Activated gamma-delta T cell treated with anti-CD3 and anti-CD28 coated beads, Interleukin-2, amount 50 U/mL, for 16 hours (primary cell): ENCODE data around the gene BICRA.
"Not testable (repeated sequence)": the region's sequence is repeated elsewhere in the genome, so short reads cannot be mapped to it uniquely, and the experiment has no call there.

Experiments used
- DNase-seq: peaks from one replicate; pipeline ENCODE4 v3.0.0-alpha.2; 2020; ENCODE audit warnings: low read depth

The BICRA gene

GRCh38 chr19:47694466-47695273 is 85.7 kb downstream of the BICRA start:
- no peak for DNase-seq

GRCh38 chr19:47695533-47696262 is 86.8 kb downstream of the BICRA start:
- no peak for DNase-seq

DNA sequence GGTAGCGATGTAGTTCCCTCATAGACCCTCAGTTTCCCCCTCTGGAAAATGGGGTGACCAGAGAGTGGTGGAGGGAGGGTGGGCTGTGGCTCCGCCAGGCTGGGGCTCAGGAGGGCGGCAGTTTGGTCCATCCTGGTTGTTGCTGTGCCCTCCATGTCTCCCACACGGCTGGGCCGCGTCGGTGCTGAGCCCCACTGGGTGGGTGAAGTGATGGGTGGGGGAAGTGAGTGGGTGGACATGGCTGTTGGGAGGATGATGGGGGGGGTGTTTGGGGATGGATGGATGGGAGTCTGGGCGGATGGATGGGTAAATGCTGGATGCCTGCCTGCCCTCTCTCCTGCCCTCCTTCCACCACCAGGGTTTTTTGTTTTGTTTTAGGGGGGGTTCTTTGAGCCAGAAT is 87.7 kb downstream of the BICRA start:
- no peak for DNase-seq

- DNase-seq, result no peak
These were observed 89.1 kb downstream of the BICRA start for GRCh38 chr19:47697863-47698609.

DNA sequence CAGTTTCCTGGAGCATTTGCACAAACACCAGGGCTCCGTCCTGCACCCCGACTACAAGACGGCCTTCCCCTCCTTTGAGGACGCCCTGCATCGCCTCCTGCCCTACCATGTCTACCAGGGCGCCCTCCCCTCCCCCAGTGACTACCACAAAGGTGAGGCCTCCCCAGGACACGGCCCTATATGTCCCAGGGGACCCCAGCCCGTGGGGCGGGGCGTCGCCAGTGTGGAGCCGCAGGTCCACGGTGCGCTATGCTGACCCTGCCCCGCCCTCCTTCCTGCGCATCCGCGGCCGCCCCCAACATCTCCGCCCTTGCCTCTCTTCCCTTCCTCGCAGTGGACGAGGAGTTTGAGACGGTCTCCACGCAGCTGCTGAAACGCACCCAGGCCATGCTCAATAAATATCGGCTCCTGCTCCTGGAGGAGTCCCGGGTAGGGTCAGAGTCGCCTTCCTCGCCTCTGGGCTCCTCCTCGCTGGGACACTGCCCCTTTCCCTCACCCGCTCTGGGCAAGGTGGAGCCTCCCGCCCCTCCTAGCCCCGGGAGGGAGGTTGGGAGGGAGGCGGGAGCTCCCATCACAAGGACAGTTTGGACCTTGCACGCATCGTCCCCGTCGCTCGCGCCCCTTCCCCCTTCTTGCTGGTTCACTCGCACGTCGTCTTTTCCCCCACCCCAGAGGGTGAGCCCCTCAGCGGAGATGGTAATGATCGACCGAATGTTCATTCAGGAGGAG is 89.9 kb downstream of the BICRA start:
- DNase-seq, result no peak

DNA sequence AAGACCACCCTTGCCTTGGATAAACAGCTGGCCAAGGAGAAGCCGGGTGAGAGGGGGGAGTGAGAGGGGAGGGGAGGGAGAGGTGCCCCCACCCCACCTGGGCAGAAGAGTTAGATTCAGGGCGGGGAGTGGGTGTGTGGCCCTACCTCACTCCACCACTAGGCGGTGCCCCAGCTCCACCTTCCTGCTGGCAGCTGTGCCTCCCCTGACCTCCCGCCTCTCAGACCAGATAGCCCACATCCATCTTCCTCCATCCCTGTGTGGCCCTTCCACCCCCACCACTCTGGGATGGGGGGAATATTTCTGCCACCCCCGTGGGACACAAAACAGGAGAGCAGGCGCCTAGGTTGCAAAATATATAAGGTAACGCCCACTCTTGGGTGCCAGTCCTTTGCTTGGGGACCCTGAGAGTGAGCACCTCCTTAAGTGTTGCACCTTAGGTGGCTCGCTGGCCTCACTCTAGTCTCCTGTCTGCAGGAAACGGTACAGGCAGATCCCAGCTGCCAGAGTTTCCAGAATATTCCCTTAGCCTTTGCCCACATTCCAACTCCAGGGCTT is 90.5 kb downstream of the BICRA start:
- DNase-seq, result peak; percentile 12

DNA sequence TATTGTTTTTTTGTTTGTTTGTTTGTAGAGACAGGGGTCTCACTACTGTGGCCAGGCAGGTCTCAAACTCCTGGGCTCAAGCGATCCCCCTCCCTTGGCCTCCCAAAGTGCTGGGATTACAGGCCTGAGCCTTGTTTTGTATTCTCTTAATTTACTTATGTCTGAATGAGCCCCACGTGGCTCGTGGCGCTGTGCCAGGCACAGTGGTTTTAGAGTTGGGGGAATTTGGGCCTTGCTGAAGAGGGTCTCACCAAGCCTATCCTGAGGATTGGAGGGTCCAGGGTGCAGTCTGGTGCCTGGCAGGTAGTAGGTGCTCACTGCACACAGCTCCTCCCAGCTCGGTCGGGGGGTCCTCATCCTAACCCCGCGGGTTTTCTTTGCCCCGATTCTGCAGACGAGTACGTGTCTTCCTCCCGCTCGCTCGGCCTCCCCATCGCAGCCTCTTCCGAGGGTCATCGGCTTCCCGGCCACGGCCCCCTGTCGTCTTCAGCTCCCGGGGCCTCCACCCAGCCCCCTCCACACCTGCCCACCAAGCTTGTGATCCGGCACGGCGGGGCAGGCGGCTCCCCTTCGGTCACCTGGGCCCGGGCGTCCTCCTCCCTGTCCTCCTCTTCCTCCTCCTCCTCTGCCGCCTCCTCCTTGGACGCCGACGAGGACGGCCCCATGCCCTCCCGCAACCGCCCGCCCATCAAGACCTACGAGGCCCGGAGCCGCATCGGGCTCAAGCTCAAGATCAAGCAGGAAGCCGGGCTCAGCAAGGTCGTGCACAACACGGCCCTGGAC is 92.2 kb downstream of the BICRA start:
- no peak for DNase-seq

- DNase-seq, result no peak
These were observed 93.0 kb downstream of the BICRA start for GRCh38 chr19:47701717-47702552.

DNA sequence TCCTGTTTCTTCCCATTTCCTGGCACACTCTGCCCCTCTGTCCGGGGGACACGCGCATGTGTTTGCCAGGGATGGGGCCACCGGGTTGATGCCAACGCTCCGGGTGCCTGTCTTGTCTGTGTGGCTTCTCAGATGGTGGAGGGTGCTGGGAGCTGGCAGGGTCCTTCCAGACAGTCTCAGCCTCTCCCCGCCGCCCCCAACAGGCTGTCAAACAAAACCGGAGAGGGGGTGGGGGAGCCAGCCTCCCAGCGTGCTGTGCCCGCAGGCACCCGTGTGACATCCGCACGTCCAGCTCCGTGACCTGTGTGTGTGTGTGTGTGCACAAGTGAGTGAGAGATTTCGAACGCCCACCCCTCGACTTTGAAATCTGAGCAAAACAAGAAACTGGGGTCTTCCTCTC is 93.7 kb downstream of the BICRA start:
- no peak for DNase-seq

DNA sequence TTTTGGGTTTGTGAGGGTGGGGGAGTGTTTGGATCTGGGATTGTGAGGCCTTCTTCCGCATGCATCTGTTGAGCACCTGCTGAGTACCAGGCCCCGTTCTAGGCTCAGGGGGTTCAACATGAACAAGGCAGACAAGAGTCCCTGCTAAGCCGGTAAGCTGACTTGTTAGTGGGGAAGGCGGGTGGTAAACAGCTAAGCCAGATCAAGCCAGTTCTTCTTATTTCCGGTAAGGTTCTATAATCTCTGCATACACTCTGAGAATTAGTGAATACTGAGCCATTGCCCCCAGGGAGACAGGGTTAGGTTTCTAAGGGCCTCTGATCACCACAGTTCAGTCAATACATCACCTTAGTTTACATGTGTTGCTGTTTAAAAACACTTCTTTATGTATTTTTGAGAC is 94.4 kb downstream of the BICRA start:
- DNase-seq, result no peak

GRCh38 chr19:47704024-47704423 is 95.1 kb downstream of the BICRA start:
- DNase-seq, result no peak

DNA sequence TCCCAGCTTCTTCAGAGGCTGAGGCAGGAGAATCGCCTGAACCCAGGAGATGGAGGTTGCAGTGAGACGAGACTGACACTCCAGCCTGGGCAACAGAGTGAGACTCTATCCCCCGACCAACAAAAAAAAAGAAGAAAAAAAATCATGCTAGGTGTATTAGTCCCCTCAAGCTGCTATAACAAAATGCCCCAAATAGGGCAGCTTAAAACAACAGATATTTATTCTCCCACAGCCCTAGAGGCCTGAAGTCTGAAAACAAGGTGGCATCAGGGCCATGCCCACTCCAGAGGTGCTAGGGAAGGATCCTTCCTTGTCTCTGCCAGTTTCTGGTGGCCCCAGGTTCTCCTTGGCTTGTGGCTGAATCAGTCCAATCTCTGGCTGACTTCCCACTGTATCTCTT is 95.7 kb downstream of the BICRA start:
- DNase-seq, result no peak

- peak; percentile 64 for DNase-seq
These were observed 98.4 kb downstream of the BICRA start for GRCh38 chr19:47707135-47707925.

DNA sequence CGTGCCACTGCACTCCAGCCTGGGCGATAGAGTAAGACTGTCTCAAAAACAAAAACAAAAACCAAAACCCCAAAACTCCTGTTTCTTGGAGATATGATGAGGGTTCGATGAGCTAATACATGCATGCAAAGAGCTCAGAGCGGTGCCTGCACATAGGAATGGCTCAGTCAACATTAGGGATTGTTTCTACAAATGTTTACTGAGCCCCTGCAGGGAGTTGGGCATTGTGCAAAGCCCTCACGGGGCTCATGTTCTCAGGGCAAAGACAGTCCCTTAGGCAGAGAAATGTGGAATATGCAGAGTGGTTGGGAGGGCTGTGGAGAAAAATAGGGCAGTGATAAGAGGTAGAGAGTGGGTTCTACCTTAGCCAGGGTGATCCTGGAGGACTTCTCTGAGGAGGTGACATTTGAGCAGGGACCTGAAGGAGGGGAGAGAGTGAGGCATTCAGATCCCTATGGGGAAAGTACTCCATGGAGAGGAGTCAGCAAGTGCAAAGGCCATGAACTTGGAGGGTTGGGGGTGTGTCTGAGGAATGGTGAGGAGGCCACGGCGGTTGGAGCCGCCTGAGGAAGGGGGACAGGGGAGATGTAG is 102.8 kb downstream of the BICRA start:
- DNase-seq, result no peak

DNA sequence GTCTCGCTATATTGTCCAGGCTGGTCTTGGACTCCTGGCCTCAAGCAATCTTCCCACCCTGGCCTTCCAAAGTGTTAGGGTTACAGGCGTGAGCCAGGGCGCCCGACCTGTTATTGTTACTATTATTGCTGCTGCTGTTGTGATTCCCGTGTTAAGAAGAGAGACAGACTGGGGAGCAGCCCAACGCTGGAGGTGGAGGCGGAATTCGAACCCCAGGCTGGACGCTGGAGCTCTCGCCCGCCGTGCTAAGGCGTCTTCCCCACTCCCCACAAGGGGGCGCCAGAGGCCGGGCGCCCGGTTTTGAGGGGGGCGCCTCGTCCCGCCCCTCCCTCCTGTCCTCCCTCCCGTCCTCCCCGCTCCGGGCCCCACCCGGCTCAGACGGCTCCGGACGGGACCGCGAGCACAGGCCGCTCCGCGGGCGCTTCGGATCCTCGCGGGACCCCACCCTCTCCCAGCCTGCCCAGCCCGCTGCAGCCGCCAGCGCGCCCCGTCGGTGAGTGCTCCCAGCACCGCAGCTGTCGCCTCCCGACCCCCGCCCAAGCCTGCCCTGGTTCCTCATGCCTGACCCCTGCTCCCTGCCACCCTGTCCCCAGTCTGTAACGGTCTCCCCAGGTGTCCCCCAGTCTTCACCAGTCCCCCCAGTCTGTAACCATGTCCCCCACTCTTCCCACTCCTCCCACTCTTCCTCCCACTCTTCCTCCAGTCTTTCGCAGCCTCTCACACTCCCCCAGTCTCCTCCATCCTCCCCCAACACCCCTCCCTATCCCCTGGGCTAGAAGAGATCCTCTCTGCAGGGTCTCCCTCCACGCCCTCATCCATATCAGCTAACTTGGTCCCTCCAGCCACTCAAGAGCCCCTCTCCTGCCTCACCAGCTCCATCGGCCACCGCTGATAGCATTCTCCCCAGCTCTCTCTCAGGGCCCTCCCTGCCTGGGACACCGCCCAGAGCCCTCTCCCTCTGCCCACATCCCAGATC is 104.4 kb downstream of the BICRA start, which contains the start of gene EHD2:
Gene EHD2, plus strand, starts transcription at position 377 of the 976 bp plus-strand sequence. CDS start 3,191 bp downstream, outside the sequence.
- DNase-seq, result peak; percentile 19

GRCh38 chr19:47714339-47714738 is 105.4 kb downstream of the BICRA start:
- DNase-seq, result no peak

DNA sequence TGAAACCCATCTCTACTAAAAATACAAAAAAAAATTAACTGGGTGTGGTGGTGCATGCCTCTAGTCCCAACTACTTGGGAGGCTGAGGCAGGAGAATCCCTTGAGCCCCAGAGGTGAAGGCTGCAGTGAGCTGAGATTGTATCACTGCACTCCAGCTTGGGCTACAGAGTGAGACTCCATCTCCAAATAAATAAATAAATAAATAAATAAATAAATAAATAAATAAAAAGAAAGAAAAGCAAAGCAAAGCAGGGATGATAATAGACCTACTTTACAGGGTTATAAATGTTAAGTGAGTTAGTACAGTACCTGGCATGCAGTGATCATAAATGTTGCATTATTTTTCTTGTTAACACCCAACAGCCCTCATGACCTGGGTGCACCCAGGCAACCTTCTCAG is 105.9 kb downstream of the BICRA start:
- DNase-seq, result not testable (repeated sequence)
